Measurements from ENCODE around the gene CHI3L2.

DNA sequence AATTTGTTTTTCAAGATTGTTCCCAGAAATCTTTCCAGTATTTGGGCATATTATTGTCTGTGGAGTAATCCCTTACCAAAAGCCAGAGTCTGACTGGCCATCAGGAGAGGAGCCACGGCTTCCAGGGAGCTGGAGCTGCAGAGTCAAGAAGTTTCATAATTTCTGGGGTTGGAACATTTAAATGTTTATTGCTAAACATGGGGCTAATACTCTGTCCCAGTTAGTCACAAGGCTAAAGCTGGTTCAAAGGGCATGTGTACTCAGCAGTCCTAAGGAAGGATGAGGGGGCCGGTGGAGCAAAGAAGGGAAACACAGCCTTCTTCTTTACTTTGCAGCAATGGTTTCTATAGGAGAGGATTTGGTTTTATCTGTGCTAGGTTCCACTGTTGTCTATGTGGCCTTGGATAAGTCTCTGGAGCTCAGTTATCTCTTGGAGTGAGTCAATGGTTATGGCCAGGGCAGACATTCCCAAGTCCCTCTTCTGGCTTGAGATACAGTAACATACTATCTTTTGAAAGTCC is 36.5 kb upstream of the CHI3L2 start:
- TF ChIP-seq POLR2AphosphoS5 (IDR thresholded peaks at IDR 0.05) (peak in 1 of 2 donors; percentile 48), POLR2A (IDR thresholded peaks at IDR 0.05) (no peak), EP300 (IDR thresholded peaks at IDR 0.05) (peak in 1 of 4 donors; percentile 51)
- TF ChIP-seq, protein P1, sequence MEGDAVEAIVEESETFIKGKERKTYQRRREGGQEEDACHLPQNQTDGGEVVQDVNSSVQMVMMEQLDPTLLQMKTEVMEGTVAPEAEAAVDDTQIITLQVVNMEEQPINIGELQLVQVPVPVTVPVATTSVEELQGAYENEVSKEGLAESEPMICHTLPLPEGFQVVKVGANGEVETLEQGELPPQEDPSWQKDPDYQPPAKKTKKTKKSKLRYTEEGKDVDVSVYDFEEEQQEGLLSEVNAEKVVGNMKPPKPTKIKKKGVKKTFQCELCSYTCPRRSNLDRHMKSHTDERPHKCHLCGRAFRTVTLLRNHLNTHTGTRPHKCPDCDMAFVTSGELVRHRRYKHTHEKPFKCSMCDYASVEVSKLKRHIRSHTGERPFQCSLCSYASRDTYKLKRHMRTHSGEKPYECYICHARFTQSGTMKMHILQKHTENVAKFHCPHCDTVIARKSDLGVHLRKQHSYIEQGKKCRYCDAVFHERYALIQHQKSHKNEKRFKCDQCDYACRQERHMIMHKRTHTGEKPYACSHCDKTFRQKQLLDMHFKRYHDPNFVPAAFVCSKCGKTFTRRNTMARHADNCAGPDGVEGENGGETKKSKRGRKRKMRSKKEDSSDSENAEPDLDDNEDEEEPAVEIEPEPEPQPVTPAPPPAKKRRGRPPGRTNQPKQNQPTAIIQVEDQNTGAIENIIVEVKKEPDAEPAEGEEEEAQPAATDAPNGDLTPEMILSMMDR (IDR thresholded peaks at IDR 0.05): no peak

Measured in upper lobe of left lung (tissue), 4 donors.